GM21619 (cell line): Measurements from ENCODE around the gene WFDC10A.
"Not testable (repeated sequence)": the region's sequence is repeated elsewhere in the genome, so short reads cannot be mapped to it uniquely, and the experiment has no call there.

Experiments
- ATAC-seq: cut with Tn5 transposase; IDR thresholded peaks from one replicate; pipeline ENCODE4 v1.9.1; 2021; ENCODE audit not compliant: unreplicated experiment

The WFDC10A gene

DNA sequence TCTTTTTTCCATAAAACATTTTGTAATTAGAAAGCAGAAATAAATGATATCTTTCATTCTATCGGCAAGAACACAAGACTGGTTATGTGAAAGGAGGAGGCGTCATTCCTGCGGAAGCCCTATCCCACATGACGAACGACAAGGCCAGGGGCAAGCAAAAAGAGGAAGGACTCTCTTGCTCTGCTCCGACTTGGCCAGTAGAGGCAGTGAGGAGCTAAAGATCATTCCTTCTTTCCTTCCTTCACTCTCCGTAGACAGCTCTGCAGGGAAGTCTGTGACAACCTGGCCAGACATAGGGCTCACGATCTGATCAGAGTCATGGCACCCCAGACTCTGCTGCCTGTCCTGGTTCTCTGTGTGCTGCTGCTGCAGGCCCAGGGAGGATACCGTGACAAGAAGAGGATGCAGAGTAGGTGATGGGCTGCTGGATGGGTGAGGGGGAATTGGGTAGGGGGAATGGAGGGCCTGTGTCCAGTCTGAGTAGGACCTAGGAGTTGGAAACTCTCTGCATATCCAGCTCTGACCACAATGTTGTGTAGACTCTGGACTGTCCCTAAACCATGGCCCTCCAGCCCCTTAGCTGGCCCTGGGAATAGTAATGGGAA is at the start of gene WFDC10A:
Gene WFDC10A, plus strand, starts transcription at position 244 of the 605 bp plus-strand sequence. Its CDS starts 75 bp downstream, at position 319.
- ATAC-seq = no peak

DNA sequence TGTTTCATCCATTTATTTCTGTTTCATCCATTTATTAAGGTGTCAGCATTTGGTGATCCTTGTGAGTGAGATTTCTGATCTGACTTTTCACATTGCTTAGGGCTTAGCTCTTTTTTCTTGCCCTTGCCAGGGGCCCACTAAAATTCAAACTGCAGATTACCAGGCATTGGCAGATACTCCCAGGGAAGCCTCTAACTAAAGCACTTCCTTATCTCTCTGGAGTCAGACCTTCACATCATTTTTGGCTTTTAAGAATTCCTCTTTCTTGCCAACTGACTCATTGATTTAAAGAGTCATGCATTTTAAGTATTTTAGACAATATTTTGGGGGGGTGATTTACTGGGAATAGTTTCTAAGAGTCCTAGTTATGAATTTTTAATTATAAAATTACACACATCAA is 47.8 kb upstream of the WFDC10A start:
- no peak for ATAC-seq

DNA sequence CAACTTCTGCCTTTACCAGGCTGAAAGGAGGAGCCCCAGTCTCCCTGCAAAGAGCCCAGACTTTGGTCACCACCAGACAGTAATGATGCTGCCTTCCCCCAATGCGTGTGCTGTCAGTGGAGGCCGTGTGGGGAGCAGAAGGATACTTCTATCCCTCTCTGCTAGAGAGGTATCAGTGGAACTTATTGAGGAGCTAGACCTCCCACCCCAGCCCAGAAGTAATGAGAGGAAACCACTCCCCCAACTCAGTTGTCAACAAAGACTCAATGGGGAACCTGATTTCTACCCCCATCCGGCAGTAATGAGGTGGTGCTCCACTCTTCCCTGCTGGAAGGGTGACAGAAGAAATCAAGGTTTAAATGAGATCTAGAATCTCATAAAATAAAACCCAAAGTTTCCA is 46.0 kb upstream of the WFDC10A start:
- ATAC-seq = no peak

DNA sequence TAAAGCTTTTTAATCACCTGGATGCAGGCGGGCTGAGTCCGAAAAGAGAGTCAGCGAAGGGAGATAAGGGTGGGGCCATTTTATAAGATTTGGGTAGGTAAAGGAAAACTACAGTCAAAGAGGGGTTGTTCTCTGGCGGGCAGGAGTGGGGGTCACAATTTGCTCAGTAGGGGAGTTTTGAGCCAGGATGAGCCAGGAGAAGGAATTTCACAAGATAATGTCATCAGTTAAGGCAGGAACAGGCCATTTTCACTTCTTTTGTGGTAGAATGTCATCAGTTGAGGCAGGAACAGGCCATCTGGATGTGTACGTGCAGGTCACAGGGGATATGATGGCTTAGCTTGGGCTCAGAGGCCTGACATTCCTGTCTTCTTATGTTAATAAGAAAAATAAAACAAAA is 45.2 kb upstream of the WFDC10A start:
- not testable (repeated sequence) for ATAC-seq

DNA sequence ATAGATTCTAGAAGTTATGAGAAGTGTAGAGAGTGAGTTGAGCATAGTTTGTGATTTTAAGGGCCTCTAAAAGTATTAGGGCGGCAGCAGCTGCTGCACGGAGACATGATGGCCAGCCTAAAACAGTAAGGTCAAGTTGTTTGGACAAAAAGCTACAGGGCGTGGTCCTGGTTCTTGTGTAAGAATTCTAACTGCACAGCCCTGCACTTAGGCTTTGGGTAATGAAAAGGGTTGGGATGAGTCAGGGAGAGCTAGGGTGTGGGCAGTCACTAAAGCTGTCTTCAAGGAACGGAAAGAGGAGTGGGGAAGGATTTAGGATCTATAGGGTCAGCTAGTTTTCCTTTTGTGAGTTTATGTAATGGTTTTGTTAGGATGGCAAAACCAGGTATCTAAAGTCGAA is 43.6 kb upstream of the WFDC10A start:
- ATAC-seq = not testable (repeated sequence)

DNA sequence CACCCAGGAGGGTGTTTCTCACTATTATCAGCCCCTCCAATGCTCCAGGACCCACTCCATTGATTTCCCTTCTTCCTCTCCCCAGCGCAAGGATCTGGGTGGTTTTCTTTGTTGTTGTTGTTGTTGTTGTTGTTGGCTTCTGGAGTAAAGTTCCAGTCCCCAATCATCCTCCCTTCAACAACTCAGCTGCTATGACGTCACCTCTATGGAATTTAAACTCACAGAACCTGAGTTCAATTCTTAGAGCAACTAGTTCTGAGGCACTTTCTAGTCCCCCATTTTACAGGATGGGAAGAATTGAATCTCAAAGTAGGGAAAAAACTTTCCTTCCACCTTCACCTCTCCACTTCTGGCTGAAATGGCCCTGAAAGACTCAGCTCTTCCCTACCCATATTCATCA is 40.7 kb upstream of the WFDC10A start:
- no peak for ATAC-seq

DNA sequence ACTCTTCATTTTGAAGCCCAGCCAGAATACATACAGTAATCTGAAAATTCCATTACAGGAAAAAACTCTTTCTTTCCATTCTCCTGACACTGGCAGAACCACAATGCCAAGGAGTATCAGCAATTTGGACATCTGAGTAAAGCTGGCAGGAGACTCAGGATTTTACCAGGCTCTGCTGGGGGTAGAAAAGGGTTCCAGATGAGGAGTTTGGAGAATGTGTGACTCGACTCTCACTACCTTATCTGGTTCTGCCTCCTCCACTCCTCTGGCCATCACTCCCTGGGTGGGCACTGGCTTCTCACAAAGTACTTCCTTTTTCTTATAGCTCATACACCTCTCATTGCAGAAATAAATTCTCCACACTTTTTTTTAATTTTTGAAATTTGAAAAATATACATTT is 39.8 kb upstream of the WFDC10A start:
- no peak for ATAC-seq

DNA sequence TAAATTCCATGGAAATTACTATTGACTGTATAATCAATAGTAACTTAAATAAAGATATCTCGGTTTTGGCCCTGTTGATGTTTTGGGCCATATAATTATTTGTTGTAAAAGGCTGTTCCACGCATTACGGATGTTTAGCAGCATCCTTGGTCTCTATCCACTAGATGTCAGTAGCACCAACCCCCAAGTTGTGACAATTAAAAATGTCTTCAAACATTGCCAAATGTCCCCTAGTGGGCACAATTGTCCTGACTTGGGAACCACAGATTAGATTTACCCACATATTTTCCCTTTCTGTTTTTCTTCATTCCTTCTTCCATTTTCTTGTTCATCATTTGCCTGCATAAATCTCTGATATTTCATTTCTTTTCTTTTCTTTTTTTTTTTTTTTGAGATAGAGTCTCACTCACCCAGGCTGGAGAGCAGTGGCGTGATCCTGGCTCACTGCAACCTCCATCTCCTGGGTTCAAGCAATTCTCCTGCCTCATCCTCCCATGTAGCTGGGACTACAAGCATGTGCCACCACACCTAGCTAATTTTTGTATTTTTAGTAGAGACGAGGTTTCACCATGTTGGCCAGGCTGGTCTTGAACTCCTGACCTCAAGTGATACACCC is 36.9 kb upstream of the WFDC10A start:
- ATAC-seq = no peak

DNA sequence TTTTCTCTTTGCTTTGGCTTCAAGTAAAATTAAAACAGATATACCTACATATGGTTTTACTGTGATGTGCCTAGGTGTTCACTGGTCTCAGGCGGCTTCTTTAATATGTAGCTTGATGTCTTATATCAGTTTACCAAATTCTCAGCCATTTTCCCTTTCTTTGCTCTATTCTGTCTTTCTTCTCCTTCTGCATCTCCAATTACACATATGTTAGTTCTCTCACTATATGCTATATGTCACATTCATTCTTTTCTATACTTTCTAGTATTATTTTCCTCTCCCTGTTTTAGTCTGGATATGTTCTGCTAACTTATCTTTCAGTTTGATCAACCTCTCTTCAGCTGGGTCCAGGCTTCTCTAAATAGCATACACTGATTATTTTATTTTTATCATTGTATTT is 36.0 kb upstream of the WFDC10A start:
- no peak for ATAC-seq

DNA sequence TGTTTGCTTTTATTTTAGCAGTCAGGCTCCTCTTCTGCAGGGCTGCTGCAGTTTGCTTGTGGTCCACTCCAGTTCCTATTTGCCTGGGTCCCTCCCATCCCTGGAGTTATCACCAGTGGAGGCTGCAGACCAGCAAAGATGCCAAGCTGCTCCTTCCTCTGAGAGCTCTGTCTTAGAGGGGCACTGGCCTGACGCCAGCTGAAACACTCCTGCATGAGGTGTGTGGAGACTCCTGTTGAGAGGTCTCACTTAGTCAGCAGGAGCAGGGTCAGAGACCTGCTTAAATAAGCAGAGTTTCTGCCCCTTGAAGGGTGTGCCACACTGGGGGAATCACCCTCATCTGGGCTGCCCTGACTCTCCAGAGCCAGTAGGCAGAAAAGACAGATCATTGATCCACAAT is 34.3 kb upstream of the WFDC10A start:
- no peak for ATAC-seq

DNA sequence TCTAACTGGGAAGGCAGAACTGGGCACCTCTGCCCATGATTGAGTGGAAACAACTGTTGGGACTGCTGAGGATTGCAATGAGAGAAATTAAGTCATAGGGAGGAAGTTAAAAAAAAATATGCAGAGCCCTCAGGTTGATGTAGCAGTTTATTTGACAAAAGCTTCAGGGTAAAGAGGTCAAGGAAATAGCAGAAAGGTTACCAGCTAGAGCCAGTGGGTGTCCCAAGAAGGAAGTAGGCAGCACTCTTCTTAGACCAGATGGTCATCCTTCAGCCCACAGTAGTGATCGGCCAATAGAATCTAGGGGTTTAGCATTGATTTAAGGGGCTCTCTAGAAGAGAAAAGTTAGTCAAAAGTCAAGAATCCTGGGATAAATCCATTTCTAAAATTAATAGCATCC is 21.7 kb upstream of the WFDC10A start:
- no peak for ATAC-seq

DNA sequence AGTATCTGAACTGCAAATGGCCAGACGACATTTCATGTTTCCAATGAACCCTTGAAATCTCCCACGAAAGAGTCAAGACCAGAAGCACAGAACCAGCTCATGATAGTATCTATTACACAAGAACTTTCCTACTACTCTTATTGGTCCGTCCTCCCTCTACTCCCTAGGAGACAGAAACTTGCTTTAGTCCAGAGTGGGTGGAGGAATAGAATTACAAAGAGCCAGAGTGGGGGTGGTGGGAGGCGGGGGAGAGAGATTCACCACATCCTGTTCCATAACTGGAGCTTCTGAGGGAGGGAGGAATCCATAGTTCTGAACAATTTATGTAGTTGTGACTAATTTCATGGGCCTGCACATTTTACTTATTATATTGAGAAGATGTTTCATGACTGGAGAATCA is 18.5 kb upstream of the WFDC10A start:
- no peak for ATAC-seq

DNA sequence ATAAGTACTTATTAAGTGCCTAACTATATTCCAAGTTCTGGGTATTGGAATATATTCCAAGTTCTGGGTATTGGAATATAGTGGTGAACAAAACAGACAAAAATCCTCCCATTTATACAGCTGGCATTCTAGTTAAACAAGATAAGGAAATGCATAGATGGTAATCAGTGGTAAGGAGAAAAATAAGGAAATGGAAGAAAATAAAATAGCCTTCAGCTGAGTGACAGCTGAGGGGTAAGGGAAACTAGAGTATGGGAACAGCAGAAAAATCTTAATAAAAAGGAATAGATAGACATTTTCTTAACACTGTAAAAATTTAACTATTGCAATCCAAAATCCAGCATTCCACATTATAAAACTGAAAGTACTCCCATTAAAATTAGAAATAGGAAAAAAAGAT is 17.2 kb upstream of the WFDC10A start:
- ATAC-seq = no peak

DNA sequence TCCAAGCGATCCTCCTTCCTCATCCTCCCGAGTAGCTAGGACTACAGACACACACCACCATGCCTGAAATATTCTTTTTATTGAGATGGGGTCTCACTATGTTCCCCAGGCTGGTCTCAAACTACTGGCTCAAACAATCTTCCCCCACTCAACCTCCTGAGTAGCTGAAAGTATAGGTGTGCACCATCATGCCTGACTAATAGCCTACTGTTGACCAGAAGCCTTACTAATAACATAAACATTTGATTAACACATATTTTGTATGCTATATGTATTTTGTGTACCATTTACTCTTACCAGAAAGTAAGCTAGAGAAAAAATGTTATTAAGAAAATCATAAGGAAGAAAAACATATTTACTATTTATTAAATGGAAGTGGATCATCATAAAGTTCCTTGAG is 11.9 kb upstream of the WFDC10A start:
- ATAC-seq = no peak

DNA sequence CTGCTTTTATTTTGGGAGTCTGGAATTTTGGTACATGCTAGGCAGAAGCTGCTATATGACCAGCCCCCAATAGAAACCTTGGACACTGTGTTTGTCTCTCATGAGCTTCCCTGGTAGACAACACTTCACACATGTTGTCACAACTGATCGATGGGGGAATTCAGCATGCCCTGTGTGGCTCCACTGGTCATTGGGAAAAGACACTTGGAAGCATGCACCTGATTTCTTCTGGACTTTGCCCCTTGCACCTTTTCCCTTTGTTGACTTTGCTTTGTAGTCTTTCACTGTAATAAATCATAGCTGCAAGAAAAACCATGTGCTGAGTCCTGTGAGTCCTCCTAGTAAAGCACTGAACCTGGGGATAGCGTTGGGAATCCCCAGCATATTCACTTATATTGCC is 7.9 kb upstream of the WFDC10A start:
- ATAC-seq = no peak

DNA sequence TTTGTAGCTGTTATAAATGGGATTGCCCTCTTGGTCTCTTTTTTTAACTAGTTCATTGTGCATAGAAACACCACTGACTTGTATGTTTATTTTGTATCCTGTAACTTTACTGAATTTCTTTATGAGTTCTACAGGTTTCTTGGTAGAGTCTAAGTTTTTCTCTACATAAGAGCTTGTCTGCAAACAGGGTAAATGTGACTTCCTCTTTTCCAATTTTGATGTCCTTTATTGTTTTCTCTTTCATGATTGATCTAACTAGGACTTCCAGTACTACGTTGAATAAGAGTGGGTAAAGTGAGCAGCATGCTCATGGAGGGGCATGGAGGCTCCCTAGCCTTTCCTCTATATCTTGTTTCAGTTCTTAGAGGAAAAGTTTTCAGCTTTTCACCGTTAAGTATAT is 3.0 kb upstream of the WFDC10A start:
- ATAC-seq = no peak

DNA sequence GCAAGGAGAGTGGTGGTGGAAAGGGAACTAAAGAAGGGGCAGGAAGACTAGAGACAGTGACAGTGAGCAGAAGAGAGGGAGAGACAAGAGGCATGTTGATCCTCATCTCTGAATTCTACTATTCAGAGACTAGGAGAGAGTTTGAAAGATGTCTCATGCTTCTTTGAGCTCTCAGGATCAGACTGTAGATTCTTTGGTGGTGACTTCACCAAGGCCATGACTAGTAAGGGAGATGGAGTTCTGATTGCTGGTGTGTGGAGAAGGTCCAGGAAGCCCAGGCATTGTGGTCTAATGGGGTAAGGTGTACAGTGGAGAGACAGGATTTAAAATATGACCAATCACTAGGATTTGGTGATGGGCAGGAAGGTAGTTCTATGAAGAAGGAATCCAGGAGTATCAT is 832 bp downstream of the WFDC10A start:
- ATAC-seq = no peak

DNA sequence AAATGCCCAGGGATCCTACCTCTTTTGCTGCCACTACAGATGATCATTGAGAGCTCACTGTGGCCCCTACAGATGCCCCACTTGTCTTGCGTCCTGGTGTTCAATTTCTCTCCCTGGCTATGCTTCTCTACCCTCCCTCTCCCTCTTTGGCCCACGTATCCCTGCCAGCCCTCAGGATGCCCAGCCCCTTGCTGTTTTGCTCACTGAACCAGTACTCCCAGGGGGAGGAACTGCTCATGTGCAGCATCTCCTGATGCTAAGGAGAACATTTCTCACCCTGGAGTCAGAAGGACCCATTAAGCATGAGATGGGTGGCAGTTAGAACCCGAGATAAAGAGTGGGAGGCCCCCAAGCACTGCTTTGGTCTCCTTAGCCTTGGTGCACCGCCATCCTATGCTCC is 1.6 kb downstream of the WFDC10A start, which contains the start of gene WFDC9:
Gene WFDC9, minus strand, starts transcription at position 101 of the 400 bp plus-strand sequence. CDS start 21,103 bp downstream, outside the sequence.
- no peak for ATAC-seq

DNA sequence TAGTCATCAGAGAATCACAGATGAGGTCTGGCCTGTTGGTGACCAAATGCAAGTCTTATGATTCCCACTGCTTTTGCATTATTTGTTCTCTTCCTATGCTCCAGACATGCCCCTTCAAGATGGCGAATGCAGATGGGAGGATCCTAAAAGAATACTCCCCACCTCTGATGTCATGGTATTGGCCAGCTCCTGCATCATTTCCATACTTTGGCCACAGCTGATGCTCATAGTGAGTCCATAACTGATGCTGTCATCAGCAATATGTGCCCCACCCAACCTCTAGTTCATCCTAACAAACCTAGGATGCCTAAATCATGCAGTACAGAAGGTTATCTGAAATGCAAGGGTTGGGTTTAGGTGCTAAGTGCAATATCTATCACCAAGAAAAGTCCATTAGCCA is 7.0 kb downstream of the WFDC10A start:
- no peak for ATAC-seq

DNA sequence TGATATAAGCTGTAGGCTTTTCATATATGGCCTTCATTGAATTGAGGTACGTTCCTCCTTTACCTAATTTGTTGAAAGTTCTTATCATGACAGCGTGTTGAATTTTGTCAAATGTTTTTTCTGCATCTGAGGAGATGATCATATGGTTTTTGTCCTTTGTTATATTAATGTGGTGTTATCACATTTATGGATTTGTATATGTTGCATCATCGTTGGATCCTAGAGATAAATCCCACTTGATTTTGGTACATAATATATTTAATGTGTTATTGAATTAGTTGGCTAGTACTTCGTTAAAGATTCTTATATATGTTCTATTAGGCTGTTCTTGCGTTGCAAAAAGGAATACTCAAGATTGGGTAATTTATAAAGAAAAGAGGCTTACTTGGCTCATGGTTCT is 10.1 kb downstream of the WFDC10A start:
- ATAC-seq = no peak

DNA sequence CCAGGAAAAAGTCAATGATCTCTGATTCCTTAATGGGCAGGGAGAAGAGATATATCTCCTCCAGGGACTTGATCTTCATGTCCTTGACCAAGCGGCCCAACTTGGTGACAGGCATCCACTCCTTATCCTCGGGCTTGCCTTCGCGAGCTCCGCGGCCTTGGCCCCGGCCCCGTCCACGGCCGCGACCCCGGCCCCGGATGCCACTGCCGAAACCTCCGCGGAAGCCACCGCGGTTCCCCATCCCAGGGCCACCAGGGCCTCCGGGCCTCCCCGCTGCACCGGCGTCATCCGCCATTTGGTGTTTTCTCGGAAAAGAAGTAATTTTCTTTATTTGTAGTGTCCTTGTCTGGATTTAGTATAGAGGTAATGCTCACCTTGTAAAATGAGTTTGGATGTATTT is 11.5 kb downstream of the WFDC10A start:
- not testable (repeated sequence) for ATAC-seq

DNA sequence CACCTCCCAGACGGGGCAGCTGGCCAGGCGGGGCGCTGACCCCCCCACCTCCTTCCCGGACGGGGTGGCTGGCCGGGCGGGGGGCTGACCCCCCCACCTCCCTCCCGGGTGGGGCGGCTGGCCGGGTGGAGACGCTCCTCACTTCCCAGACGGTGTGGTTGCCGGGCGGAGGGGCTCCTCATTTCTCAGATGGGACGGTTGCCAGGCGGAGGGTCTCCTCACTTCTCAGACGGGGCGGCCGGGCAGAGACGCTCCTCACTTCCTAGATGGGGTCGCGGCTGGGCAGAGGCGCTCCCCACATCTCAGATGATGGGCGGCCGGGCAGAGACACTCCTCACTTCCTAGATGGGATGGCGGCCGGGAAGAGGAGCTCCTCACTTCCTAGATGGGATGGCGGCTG is 16.3 kb downstream of the WFDC10A start:
- ATAC-seq = not testable (repeated sequence)

DNA sequence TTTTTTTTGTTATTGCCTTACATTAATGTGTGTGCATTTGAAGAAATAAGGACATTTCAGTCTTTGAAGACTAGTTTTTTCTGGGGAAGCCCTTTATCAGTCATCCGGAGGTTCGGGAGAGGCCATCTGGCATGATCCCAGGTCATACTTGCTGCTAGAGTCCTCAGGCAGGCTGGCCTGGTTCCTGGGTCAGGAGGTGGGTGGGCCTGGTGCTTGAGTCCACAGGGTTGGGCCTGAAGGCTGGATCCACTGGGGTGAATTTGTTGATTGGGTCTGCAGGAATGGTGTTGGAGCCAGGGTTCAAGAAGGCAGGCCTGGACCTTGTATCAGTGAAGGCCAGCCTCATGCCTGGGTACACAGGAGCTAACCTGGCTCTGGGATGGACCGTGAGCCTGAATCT is 17.3 kb downstream of the WFDC10A start:
- no peak for ATAC-seq
